HepG2 (cell line): ENCODE data around the gene TRAPPC12.

Source experiments
- CBX1 ChIP-seq: IDR thresholded peaks from one replicate; pipeline ENCODE4 v1.6.1; 2016; ENCODE audit warnings: antibody characterized with exemption, low read depth
- PRMT3 ChIP-seq: sonication (generic); formaldehyde crosslinking; IDR thresholded peaks from 2 replicates; pipeline ENCODE4 v1.8.1; 2022; ENCODE audit warnings: low read depth, mild to moderate bottlenecking, moderate library complexity, missing genetic modification reagents, borderline replicate concordance
- ZNF263 ChIP-seq: sonication (generic); formaldehyde crosslinking; IDR thresholded peaks from 2 replicates; pipeline ENCODE4 v1.4.0; 2020; ENCODE audit warnings: missing genetic modification reagents
- ZNF574 ChIP-seq: sonication (generic); formaldehyde crosslinking; IDR thresholded peaks from 2 replicates; pipeline ENCODE4 v1.4.0; 2020; ENCODE audit warnings: missing genetic modification reagents
- ZNF605 ChIP-seq: sonication (generic); formaldehyde crosslinking; IDR thresholded peaks from 2 replicates; pipeline ENCODE4 v1.8.0; 2022; ENCODE audit warnings: mild to moderate bottlenecking, missing genetic modification reagents
- TF ChIP-seq, protein P1 (sequence below): IDR thresholded peaks from 2 replicates; pipeline ENCODE4 v1.6.1; 2012; ENCODE audit warnings: inconsistent platforms

DNA sequence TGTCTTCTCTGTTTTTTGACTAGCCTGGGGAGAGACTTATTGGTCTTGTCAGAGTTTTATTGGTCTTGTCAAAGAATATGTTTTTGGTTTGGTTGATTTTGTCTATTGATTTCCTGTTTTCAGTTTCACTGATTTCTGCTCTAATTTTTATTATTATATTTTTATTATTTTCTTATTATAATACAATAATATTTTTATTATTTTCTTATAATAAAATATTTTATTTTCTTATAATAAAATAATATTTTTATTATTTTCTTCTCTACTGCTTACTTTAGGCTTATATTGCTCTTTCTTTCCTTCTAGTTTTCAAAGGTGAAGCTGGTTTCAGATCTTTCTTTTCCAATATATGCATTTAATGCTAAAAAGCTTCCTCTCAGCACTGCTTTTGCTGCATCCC is 62.0 kb downstream of the TRAPPC12 start:
- TF ChIP-seq CBX1 (no peak), ZNF605 (no peak), PRMT3 (CRISPR knock-in tag) (no peak), ZNF574 (CRISPR knock-in tag) (no peak), ZNF263 (CRISPR knock-in tag) (no peak)
- TF ChIP-seq, protein P1, sequence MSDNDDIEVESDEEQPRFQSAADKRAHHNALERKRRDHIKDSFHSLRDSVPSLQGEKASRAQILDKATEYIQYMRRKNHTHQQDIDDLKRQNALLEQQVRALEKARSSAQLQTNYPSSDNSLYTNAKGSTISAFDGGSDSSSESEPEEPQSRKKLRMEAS: no peak
